Brain microvascular endothelial cell (primary cell): Measurements from ENCODE around the gene MYO3B.
"Not testable (repeated sequence)": the region's sequence is repeated elsewhere in the genome, so short reads cannot be mapped to it uniquely, and the experiment has no call there.

ENCODE experiments used
- DNase-seq: peaks from one replicate; pipeline ENCODE4 v3.0.0-alpha.2; 2020
- H3K27ac ChIP-seq: fragments of 250-450 bp; sonication (Bioruptor Pico); 2 replicates; pipeline ENCODE4 v1.5.1; 2020; ENCODE audit warnings: mild to moderate bottlenecking, moderate library complexity
- H3K27me3 ChIP-seq: fragments of 250-450 bp; sonication (Bioruptor Pico); replicated peaks from 2 replicates; pipeline ENCODE4 v1.5.1; 2020; ENCODE audit warnings: mild to moderate bottlenecking
- H3K36me3 ChIP-seq: fragments of 250-450 bp; sonication (Bioruptor Pico); replicated peaks from 2 replicates; pipeline ENCODE4 v1.5.1; 2020; ENCODE audit warnings: mild to moderate bottlenecking
- H3K4me3 ChIP-seq: 2 replicates; pipeline ENCODE4 v1.5.1; 2011; ENCODE audit warnings: low read depth, mild to moderate bottlenecking, control low read depth, low read length, moderate library complexity
- CTCF ChIP-seq: IDR thresholded peaks from 2 replicates; pipeline ENCODE4 v1.5.1; 2011; ENCODE audit warnings: low read depth, mild to moderate bottlenecking, moderate library complexity, low read length, control low read depth, inconsistent platforms; ENCODE audit errors: missing control alignments
- in situ Hi-C: cut with HindIII; loops from 2 replicates; pipeline ENCODE4 v1.10.0; 2017; ENCODE audit warnings: low sequenced_read_pairs, low pct_ligation_motif_present

Gene MYO3B

GRCh38 chr2:170671079-170671478 is 493.1 kb downstream of the MYO3B start:
- H3K4me3 ChIP-seq: no peak overlapping the region

GRCh38 chr2:170674282-170674681 is 496.3 kb downstream of the MYO3B start:
- H3K36me3 ChIP-seq, DNase-seq, H3K4me3 ChIP-seq, H3K27me3 ChIP-seq, in situ Hi-C loops, H3K27ac ChIP-seq: not testable (repeated sequence)

More at GRCh38 chr2:170671079-170671478, 493.1 kb downstream of the MYO3B start:
- Histone ChIP-seq H3K27ac (no peak overlapping the region), H3K36me3 (no peaks in the 10 kb centered on the region), H3K27me3 (no peaks in the 10 kb centered on the region)
- DNase-seq: no peak
- in situ Hi-C loops: no loop called here
- no peak for TF ChIP-seq CTCF

- in situ Hi-C loops: no loop called here
- no peak for TF ChIP-seq CTCF
Observed at GRCh38 chr2:170675701-170676100, 497.8 kb downstream of the MYO3B start.

GRCh38 chr2:170679607-170680079 is 501.7 kb downstream of the MYO3B start:
- Histone ChIP-seq H3K27ac (no peak overlapping the region), H3K4me3 (no peak overlapping the region), H3K27me3 (no peaks in the 10 kb centered on the region), H3K36me3 (no peaks in the 10 kb centered on the region)
- no peak for TF ChIP-seq CTCF
- no peak for DNase-seq
- in situ Hi-C loops: no loop called here

More at GRCh38 chr2:170675701-170676100, 497.8 kb downstream of the MYO3B start:
- no peak for DNase-seq
- Histone ChIP-seq H3K27ac (no peak overlapping the region), H3K27me3 (no peaks in the 10 kb centered on the region), H3K36me3 (no peaks in the 10 kb centered on the region), H3K4me3 (no peak overlapping the region)

- Histone ChIP-seq H3K27ac (no peak overlapping the region), H3K4me3 (no peak overlapping the region), H3K36me3 (no peaks in the 10 kb centered on the region), H3K27me3 (no peaks in the 10 kb centered on the region)
- no peak for TF ChIP-seq CTCF
- DNase-seq: no peak
- in situ Hi-C loops: no loop called here
Observed at GRCh38 chr2:170680172-170680941, 502.4 kb downstream of the MYO3B start.

- H3K36me3 ChIP-seq: no peaks in the 10 kb centered on the region
- no peak overlapping the region for H3K27ac ChIP-seq
- H3K27me3 ChIP-seq: no peaks in the 10 kb centered on the region
- no peak for TF ChIP-seq CTCF
- no peak overlapping the region for H3K4me3 ChIP-seq
- in situ Hi-C loops: no loop called here
- DNase-seq: no peak
Observed at GRCh38 chr2:170681311-170681710, 503.4 kb downstream of the MYO3B start.
